HepG2 (cell line): ENCODE data around the gene TNFSF12. TPM values are rescaled to one million over a fixed set of nuclear protein-coding genes. Genes with fewer than 3 reads are reported as not detected.

Experiments used
- KAT8 ChIP-seq: IDR thresholded peaks from 2 replicates; pipeline ENCODE4 v1.6.1; 2016; ENCODE audit warnings: missing genetic modification reagents, missing compliant biosample characterization
- KMT2B ChIP-seq: IDR thresholded peaks from 2 replicates; pipeline ENCODE4 v1.6.1; 2016; ENCODE audit warnings: missing genetic modification reagents, missing compliant biosample characterization
- NONO ChIP-seq, 2 experiments: fragments of 450-650 bp in 1 of 2; sonication (generic) in 1 of 2; formaldehyde crosslinking in 1 of 2; IDR thresholded peaks in 1 of 2; conservative IDR thresholded peaks in 1 of 2; 2 replicates each; pipeline versions ENCODE4 v1.6.1 to v1.8.0; 2017 to 2022; ENCODE audit warnings: mild to moderate bottlenecking in 1 of 2, missing genetic modification reagents in 1 of 2, moderate library complexity in 1 of 2
- ONECUT2 ChIP-seq: sonication (generic); formaldehyde crosslinking; IDR thresholded peaks from 2 replicates; pipeline ENCODE4 v1.4.0; 2020; ENCODE audit warnings: missing genetic modification reagents
- RAD51 ChIP-seq: fragments of 450-650 bp; IDR thresholded peaks from 2 replicates; pipeline ENCODE4 v1.6.1; 2016; ENCODE audit warnings: borderline replicate concordance
- ZBTB7B ChIP-seq: sonication (generic); formaldehyde crosslinking; IDR thresholded peaks from 2 replicates; pipeline ENCODE4 v1.4.0; 2020; ENCODE audit warnings: missing genetic modification reagents
- ZNF235 ChIP-seq: sonication (generic); formaldehyde crosslinking; IDR thresholded peaks from 2 replicates; pipeline ENCODE4 v1.8.1; 2023; ENCODE audit warnings: mild to moderate bottlenecking, missing genetic modification reagents, borderline replicate concordance
- ZNF510 ChIP-seq: sonication (generic); formaldehyde crosslinking; IDR thresholded peaks from 2 replicates; pipeline ENCODE4 v1.4.0; 2020; ENCODE audit warnings: low read depth, mild to moderate bottlenecking, missing genetic modification reagents
- ZNF891 ChIP-seq: sonication (generic); formaldehyde crosslinking; IDR thresholded peaks from 2 replicates; pipeline ENCODE4 v1.5.0; 2020; ENCODE audit warnings: mild to moderate bottlenecking, missing genetic modification reagents
- polyA plus RNA-seq, 8 experiments: library from polyadenylated mRNA; depleted of rRNA in 3 of 8; stranded (reverse) in 7 of 8; unstranded in 1 of 8; fragments of >200 nt; fragmentation: Illumina TruSeq in 4 of 8; extraction: Trizol in 4 of 8; gene quantifications; 2 replicates each; pipeline versions ENCODE4 v1.2.1 to v1.2.3, GENCODE V29; 2011 to 2016; ENCODE audit warnings: low read depth in 4 of 8, missing spikeins in 1 of 8, mixed read lengths in 1 of 8; ENCODE audit not compliant: insufficient read depth in 1 of 8
- total RNA-seq, 5 experiments: library from RNA; depleted of rRNA; stranded (reverse); fragments of >200 nt; fragmentation: Illumina TruSeq; extraction: Trizol; gene quantifications; 2 replicates each; pipeline ENCODE4 v1.2.3, GENCODE V29; 2016; ENCODE audit warnings: low read depth in 1 of 5
- TF ChIP-seq, protein P1 (sequence below): IDR thresholded peaks from 2 replicates; pipeline ENCODE4 v1.6.1; 2018; ENCODE audit warnings: missing genetic modification reagents, mild to moderate bottlenecking, missing compliant biosample characterization
- TF ChIP-seq, protein P2 (sequence below): sonication (generic); formaldehyde crosslinking; IDR thresholded peaks from 2 replicates; pipeline ENCODE4 v1.4.0; 2020; ENCODE audit warnings: missing genetic modification reagents
- TF ChIP-seq, protein P3 (sequence below): sonication (generic); formaldehyde crosslinking; IDR thresholded peaks from 2 replicates; pipeline ENCODE4 v1.5.0; 2020; ENCODE audit warnings: missing genetic modification reagents
- TF ChIP-seq, protein P4 (sequence below): sonication (generic); formaldehyde crosslinking; IDR thresholded peaks from 2 replicates; pipeline ENCODE4 v1.5.1; 2020; ENCODE audit warnings: mild to moderate bottlenecking, missing genetic modification reagents, borderline replicate concordance
- TF ChIP-seq, protein P5 (sequence below): sonication (generic); formaldehyde crosslinking; conservative IDR thresholded peaks from 2 replicates; pipeline ENCODE4 v1.8.0; 2022; ENCODE audit warnings: missing genetic modification reagents

Gene TNFSF12
- total and polyA plus RNA-seq, 2 of the 13 experiments (the other 11 are each of a cell fraction or from before 2014, with no cell fraction given): 0.93 to 7.2 TPM

DNA sequence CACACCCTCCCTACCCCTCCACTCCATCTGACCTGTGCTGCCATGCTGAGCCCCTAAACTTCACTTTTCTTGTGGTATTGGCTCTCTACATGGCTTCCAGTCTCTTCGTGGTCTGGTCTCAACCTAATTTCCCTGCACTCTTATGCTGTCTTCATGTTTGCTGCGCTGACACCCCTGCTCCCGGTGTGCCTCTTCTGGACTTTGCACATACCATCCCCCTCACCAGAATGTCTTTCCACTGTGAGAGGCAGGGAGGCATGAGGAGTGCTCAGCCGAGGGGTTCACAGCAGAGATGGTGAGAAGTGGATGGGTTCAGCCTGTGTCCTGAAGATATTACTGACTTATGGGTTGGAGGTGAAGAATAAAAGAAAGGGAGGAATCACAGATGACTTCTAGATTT, 2.5 kb downstream of the TNFSF12 start (continued):
- TF ChIP-seq, protein P1, sequence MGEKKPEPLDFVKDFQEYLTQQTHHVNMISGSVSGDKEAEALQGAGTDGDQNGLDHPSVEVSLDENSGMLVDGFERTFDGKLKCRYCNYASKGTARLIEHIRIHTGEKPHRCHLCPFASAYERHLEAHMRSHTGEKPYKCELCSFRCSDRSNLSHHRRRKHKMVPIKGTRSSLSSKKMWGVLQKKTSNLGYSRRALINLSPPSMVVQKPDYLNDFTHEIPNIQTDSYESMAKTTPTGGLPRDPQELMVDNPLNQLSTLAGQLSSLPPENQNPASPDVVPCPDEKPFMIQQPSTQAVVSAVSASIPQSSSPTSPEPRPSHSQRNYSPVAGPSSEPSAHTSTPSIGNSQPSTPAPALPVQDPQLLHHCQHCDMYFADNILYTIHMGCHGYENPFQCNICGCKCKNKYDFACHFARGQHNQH (CRISPR knock-in tag): 0 out of 2 replicates have a peak, but pooled peaks have one; percentile 32
- TF ChIP-seq, protein P2, sequence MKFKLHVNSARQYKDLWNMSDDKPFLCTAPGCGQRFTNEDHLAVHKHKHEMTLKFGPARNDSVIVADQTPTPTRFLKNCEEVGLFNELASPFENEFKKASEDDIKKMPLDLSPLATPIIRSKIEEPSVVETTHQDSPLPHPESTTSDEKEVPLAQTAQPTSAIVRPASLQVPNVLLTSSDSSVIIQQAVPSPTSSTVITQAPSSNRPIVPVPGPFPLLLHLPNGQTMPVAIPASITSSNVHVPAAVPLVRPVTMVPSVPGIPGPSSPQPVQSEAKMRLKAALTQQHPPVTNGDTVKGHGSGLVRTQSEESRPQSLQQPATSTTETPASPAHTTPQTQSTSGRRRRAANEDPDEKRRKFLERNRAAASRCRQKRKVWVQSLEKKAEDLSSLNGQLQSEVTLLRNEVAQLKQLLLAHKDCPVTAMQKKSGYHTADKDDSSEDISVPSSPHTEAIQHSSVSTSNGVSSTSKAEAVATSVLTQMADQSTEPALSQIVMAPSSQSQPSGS (CRISPR knock-in tag): no peak
- TF ChIP-seq, protein P3, sequence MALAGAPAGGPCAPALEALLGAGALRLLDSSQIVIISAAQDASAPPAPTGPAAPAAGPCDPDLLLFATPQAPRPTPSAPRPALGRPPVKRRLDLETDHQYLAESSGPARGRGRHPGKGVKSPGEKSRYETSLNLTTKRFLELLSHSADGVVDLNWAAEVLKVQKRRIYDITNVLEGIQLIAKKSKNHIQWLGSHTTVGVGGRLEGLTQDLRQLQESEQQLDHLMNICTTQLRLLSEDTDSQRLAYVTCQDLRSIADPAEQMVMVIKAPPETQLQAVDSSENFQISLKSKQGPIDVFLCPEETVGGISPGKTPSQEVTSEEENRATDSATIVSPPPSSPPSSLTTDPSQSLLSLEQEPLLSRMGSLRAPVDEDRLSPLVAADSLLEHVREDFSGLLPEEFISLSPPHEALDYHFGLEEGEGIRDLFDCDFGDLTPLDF (CRISPR knock-in tag): no peak
- TF ChIP-seq ZNF235 (CRISPR knock-in tag) (no peak), KMT2B (CRISPR knock-in tag) (0 out of 2 replicates have a peak, but pooled peaks have one; percentile 38), NONO (IDR thresholded peaks at IDR 0.05) (no peak), NONO (CRISPR knock-in tag; conservative IDR thresholded peaks at IDR 0.05) (0 out of 2 replicates have a peak, but pooled peaks have one; percentile 37), ZBTB7B (CRISPR knock-in tag) (peak; percentile 57; the same call in 1 of the 2 replicates), ZNF891 (CRISPR knock-in tag) (no peak), ONECUT2 (no peak), RAD51 (no peak), ZNF510 (CRISPR knock-in tag) (no peak), KAT8 (CRISPR knock-in tag) (peak; percentile 44; the same call in 1 of the 2 replicates)
- TF ChIP-seq, protein P4, sequence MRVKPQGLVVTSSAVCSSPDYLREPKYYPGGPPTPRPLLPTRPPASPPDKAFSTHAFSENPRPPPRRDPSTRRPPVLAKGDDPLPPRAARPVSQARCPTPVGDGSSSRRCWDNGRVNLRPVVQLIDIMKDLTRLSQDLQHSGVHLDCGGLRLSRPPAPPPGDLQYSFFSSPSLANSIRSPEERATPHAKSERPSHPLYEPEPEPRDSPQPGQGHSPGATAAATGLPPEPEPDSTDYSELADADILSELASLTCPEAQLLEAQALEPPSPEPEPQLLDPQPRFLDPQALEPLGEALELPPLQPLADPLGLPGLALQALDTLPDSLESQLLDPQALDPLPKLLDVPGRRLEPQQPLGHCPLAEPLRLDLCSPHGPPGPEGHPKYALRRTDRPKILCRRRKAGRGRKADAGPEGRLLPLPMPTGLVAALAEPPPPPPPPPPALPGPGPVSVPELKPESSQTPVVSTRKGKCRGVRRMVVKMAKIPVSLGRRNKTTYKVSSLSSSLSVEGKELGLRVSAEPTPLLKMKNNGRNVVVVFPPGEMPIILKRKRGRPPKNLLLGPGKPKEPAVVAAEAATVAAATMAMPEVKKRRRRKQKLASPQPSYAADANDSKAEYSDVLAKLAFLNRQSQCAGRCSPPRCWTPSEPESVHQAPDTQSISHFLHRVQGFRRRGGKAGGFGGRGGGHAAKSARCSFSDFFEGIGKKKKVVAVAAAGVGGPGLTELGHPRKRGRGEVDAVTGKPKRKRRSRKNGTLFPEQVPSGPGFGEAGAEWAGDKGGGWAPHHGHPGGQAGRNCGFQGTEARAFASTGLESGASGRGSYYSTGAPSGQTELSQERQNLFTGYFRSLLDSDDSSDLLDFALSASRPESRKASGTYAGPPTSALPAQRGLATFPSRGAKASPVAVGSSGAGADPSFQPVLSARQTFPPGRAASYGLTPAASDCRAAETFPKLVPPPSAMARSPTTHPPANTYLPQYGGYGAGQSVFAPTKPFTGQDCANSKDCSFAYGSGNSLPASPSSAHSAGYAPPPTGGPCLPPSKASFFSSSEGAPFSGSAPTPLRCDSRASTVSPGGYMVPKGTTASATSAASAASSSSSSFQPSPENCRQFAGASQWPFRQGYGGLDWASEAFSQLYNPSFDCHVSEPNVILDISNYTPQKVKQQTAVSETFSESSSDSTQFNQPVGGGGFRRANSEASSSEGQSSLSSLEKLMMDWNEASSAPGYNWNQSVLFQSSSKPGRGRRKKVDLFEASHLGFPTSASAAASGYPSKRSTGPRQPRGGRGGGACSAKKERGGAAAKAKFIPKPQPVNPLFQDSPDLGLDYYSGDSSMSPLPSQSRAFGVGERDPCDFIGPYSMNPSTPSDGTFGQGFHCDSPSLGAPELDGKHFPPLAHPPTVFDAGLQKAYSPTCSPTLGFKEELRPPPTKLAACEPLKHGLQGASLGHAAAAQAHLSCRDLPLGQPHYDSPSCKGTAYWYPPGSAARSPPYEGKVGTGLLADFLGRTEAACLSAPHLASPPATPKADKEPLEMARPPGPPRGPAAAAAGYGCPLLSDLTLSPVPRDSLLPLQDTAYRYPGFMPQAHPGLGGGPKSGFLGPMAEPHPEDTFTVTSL (CRISPR knock-in tag): no peak
- TF ChIP-seq, protein P5, sequence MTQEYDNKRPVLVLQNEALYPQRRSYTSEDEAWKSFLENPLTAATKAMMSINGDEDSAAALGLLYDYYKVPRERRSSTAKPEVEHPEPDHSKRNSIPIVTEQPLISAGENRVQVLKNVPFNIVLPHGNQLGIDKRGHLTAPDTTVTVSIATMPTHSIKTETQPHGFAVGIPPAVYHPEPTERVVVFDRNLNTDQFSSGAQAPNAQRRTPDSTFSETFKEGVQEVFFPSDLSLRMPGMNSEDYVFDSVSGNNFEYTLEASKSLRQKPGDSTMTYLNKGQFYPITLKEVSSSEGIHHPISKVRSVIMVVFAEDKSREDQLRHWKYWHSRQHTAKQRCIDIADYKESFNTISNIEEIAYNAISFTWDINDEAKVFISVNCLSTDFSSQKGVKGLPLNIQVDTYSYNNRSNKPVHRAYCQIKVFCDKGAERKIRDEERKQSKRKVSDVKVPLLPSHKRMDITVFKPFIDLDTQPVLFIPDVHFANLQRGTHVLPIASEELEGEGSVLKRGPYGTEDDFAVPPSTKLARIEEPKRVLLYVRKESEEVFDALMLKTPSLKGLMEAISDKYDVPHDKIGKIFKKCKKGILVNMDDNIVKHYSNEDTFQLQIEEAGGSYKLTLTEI: no peak
- TF ChIP-seq, all 625 proteins: peak for 57
